NCI-H2107 treated with DMSO at 0.1 percent for 48 hours (cell line): ENCODE measurements around the gene DDX54.

ENCODE experiments used
- DNase-seq: peaks from one replicate; lab custom pipeline; 2025; ENCODE audit not compliant: unreplicated experiment; lab: John Stamatoyannopoulos, UW

DDX54 gene

GRCh38 chr12:113185180-113186032 lies at the start of gene DDX54, which contains the start of gene RITA1:
Gene DDX54, minus strand, starts transcription at chr12:113185478. Its CDS starts 27 bp downstream, at chr12:113185451.
Gene RITA1, plus strand, starts transcription at chr12:113185721. Its CDS starts 1,026 bp downstream, at chr12:113186747.
- DNase-seq = peak; percentile 49

GRCh38 chr12:113234483-113234882 lies 49.2 kb upstream of the DDX54 start:
- no peak for DNase-seq

- DNase-seq = no peak
Observed at GRCh38 chr12:113233967-113234366, 48.7 kb upstream of the DDX54 start.

- DNase-seq = peak; percentile 97
Observed at GRCh38 chr12:113232840-113233585, 47.7 kb upstream of the DDX54 start.

GRCh38 chr12:113232089-113232839 lies 47.0 kb upstream of the DDX54 start:
- no peak for DNase-seq

GRCh38 chr12:113231235-113232088 lies 46.2 kb upstream of the DDX54 start:
- peak; percentile 37 for DNase-seq

GRCh38 chr12:113230315-113231234 lies 45.3 kb upstream of the DDX54 start:
- no peak for DNase-seq

- no peak for DNase-seq
Observed at GRCh38 chr12:113228394-113229028, 43.2 kb upstream of the DDX54 start.

GRCh38 chr12:113227686-113228391 lies 42.6 kb upstream of the DDX54 start:
- DNase-seq = no peak

GRCh38 chr12:113226696-113227568 lies 41.7 kb upstream of the DDX54 start:
- DNase-seq = no peak

- no peak for DNase-seq
Observed at GRCh38 chr12:113224955-113225354, 39.7 kb upstream of the DDX54 start.

GRCh38 chr12:113222730-113223531 lies 37.7 kb upstream of the DDX54 start:
- DNase-seq = peak; percentile 68

- DNase-seq = no peak
Observed at GRCh38 chr12:113221997-113222729, 36.9 kb upstream of the DDX54 start.

GRCh38 chr12:113221181-113221996 lies 36.1 kb upstream of the DDX54 start, which contains the start of gene TPCN1:
Gene TPCN1, plus strand, starts transcription at chr12:113221464. Its CDS starts 5,389 bp downstream, at chr12:113226853.
- DNase-seq = peak; percentile 100
